Osteocyte (in vitro differentiated cells): ENCODE measurements around the gene MED13L. TPM values are rescaled to one million over a fixed set of nuclear protein-coding genes. Genes with fewer than 3 reads are reported as not detected.

Experiments used
- DNase-seq: peaks from one replicate; pipeline ENCODE4 v3.0.0; 2021; ENCODE audit warnings: mixed read lengths; ENCODE audit not compliant: unreplicated experiment; ENCODE audit errors: extremely low spot score
- H3K27ac Mint-ChIP-seq: one replicate; pipeline ENCODE4 v1.8.0; 2021; ENCODE audit warnings: mild to moderate bottlenecking, mixed read lengths; ENCODE audit not compliant: unreplicated experiment
- H3K27me3 Mint-ChIP-seq: one replicate; pipeline ENCODE4 v1.8.0; 2021; ENCODE audit warnings: mixed read lengths; ENCODE audit not compliant: unreplicated experiment
- H3K36me3 Mint-ChIP-seq: one replicate; pipeline ENCODE4 v1.8.0; 2021; ENCODE audit warnings: mixed read lengths; ENCODE audit not compliant: unreplicated experiment
- H3K4me1 Mint-ChIP-seq: one replicate; pipeline ENCODE4 v1.8.0; 2021; ENCODE audit warnings: mixed read lengths; ENCODE audit not compliant: unreplicated experiment
- H3K4me3 Mint-ChIP-seq: one replicate; pipeline ENCODE4 v1.8.0; 2021; ENCODE audit warnings: mild to moderate bottlenecking, moderate library complexity, mixed read lengths; ENCODE audit not compliant: unreplicated experiment
- H3K9me3 Mint-ChIP-seq: one replicate; pipeline ENCODE4 v1.8.0; 2021; ENCODE audit warnings: mixed read lengths; ENCODE audit not compliant: unreplicated experiment
- CTCF ChIP-seq: fragments of 200-600 bp; sonication (generic); IDR thresholded peaks from 2 replicates; pipeline ENCODE4 v1.5.0; 2021; ENCODE audit warnings: antibody characterized with exemption, mild to moderate bottlenecking, moderate library complexity
- total RNA-seq: library from RNA; stranded (reverse); gene quantifications from 2 replicates; pipeline ENCODE4 v1.2.1, GENCODE V29; 2021

MED13L gene
- total RNA-seq, 1 donor from 2014 or later, result 229 TPM

- no peak for DNase-seq
- Mint-ChIP-seq H3K36me3 (peaks cover 4% of the 10 kb centered on the region), H3K27me3 (no peaks in the 10 kb centered on the region), H3K9me3 (no peaks in the 10 kb centered on the region), H3K4me3 (no peak overlapping the region), H3K4me1 (peaks cover 4% of the 10 kb centered on the region), H3K27ac (no peak overlapping the region)
- no peak for TF ChIP-seq CTCF
Observed at GRCh38 chr12:115946092-115946491, 331.4 kb downstream of the MED13L start.

GRCh38 chr12:115945491-115945885 is 332.0 kb downstream of the MED13L start:
- Mint-ChIP-seq H3K36me3 (peaks cover 4% of the 10 kb centered on the region), H3K27ac (no peak overlapping the region), H3K9me3 (no peaks in the 10 kb centered on the region), H3K4me3 (no peak overlapping the region), H3K27me3 (no peaks in the 10 kb centered on the region), H3K4me1 (peaks cover 5% of the 10 kb centered on the region)
- DNase-seq, result no peak
- TF ChIP-seq CTCF, result no peak

DNA sequence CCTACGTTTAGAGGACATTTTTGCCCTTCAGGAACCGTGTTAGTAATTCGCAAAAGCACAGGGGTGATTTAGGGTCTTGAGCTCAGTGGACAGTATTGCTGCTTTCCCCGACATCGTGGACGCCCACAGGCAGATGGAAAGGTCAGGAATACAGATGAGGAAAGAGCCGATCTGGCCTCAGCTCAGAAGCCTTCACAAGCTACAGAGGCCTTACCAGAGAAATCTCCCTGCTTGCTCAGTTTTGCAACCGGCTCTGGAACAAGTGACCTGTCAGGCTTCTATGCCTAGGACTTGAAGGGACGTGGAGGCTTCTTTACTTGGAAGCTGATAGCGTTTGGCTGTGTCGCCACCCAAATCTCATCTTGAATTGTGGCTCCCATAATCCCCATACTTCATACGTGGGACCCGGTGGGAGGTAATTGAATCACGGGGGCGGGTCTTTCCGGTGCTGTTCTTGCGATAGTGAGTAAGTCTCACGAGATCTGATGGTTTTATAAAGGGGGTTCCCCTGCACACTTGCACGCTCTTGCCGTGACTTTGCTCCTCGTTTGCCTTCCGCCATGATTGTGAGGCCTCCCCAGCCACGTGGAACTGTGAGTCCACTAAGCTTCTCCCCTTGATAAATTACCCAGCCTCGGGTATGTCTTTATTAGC is 332.5 kb downstream of the MED13L start:
- no peaks in the 10 kb centered on the region for H3K27me3 Mint-ChIP-seq
- H3K4me1 Mint-ChIP-seq, result peaks cover 5% of the 10 kb centered on the region
- peaks cover 4% of the 10 kb centered on the region for H3K36me3 Mint-ChIP-seq
- H3K9me3 Mint-ChIP-seq, result no peaks in the 10 kb centered on the region
- H3K27ac Mint-ChIP-seq, result no peak overlapping the region
- no peak for DNase-seq
- no peak overlapping the region for H3K4me3 Mint-ChIP-seq
- no peak for TF ChIP-seq CTCF

DNA sequence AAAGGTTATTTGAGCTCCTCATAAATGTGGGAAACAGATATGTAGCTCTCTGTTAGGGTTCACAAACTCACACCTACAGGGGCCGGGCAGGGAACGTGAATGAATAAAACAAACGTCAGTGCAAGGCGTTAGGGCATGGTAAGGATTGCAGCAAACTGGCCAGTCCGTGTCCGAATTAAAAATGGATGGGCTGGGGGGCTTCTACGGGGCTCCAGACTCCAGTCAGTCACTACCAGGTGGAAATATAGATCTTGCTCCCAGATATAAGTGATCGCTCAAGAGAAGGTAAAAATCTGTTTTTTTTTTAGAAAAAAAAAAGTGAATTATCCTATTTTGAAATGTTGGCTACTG is 333.1 kb downstream of the MED13L start:
- Mint-ChIP-seq H3K36me3 (peaks cover 3% of the 10 kb centered on the region), H3K27ac (no peak overlapping the region)
- no peak for TF ChIP-seq CTCF

DNA sequence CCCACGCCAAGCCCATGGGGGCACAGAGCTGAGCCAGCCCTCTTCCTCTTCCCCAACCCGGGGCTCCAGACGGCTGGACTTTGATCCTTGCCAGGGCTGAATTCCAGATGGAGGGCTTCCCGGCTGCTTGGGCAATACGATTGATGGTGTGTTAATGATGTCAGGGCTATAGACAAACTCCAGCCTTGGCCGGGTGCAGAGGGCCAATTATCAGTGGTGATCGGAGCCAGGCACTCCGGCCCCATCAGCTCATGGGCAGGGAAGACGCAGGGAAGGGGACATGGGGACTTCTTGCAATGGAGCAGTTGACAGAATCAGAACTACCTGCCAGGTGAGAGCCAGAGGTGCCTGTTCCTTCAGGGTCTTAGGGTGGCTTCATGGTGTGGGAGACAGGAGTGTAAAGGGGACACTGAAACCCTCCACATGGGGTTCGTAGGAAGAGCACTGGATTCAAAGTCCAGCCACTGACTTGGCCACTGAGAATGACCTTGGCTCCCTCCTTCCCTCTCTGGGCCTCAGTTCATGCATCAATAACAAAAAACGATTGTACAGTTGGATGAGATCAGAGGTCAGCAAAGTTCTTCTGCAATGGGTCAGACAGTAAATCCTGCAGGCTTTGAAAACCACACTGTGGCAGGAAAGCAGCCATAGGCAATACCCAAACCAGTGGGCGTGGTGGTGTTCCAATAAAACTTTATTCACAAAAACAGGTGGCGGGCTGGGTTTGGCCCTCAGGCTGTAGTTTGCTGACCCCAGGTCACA is 333.7 kb downstream of the MED13L start:
- H3K9me3 Mint-ChIP-seq, result peaks cover 5% of the 10 kb centered on the region
- no peaks in the 10 kb centered on the region for H3K27me3 Mint-ChIP-seq
- no peak overlapping the region for H3K27ac Mint-ChIP-seq
- peaks cover 2% of the 10 kb centered on the region for H3K36me3 Mint-ChIP-seq
- no peak overlapping the region for H3K4me3 Mint-ChIP-seq
- TF ChIP-seq CTCF, result no peak
- DNase-seq, result no peak
- peaks cover 5% of the 10 kb centered on the region for H3K4me1 Mint-ChIP-seq

More for the DNA sequence above, 333.1 kb downstream of the MED13L start:
- no peaks in the 10 kb centered on the region for H3K9me3 Mint-ChIP-seq
- no peaks in the 10 kb centered on the region for H3K27me3 Mint-ChIP-seq
- DNase-seq, result no peak
- H3K4me3 Mint-ChIP-seq, result no peak overlapping the region
- H3K4me1 Mint-ChIP-seq, result peaks cover 5% of the 10 kb centered on the region
